Loucy (cell line): ENCODE measurements around the gene GLOD4.

ENCODE experiments used
- H2AFZ ChIP-seq: fragments of 200-600 bp; sonication (generic); 2 replicates; pipeline ENCODE4 v1.6.0; 2016; ENCODE audit warnings: antibody characterized with exemption, mild to moderate bottlenecking, low read length, moderate library complexity
- H3F3A ChIP-seq: fragments of 200-600 bp; 2 replicates; pipeline ENCODE4 v1.6.0; 2016; ENCODE audit warnings: antibody characterized with exemption, low read depth, mild to moderate bottlenecking
- H3K27me3 ChIP-seq: fragments of 200-600 bp; sonication (generic); 2 replicates; pipeline ENCODE4 v1.6.1; 2014; ENCODE audit warnings: low read length, mild to moderate bottlenecking; ENCODE audit not compliant: insufficient read depth, poor library complexity, severe bottlenecking
- H3K36me3 ChIP-seq: fragments of 200-600 bp; sonication (generic); 2 replicates; pipeline ENCODE4 v1.6.1; 2016; ENCODE audit warnings: low read length; ENCODE audit not compliant: insufficient read depth
- H3K4me1 ChIP-seq: fragments of 200-600 bp; sonication (generic); 2 replicates; pipeline ENCODE4 v1.5.1; 2014; ENCODE audit warnings: low read length, mild to moderate bottlenecking; ENCODE audit not compliant: insufficient read depth, poor library complexity, severe bottlenecking
- H3K4me2 ChIP-seq: fragments of 200-600 bp; sonication (generic); 2 replicates; pipeline ENCODE4 v1.6.0; 2014; ENCODE audit warnings: antibody characterized with exemption, low read length, low read depth, mild to moderate bottlenecking; ENCODE audit not compliant: poor library complexity, severe bottlenecking
- H3K4me3 ChIP-seq: fragments of 200-600 bp; sonication (generic); 2 replicates; pipeline ENCODE4 v1.5.1; 2014; ENCODE audit warnings: low read length, mild to moderate bottlenecking, mixed read lengths; ENCODE audit not compliant: poor library complexity, severe bottlenecking
- H3K79me2 ChIP-seq: fragments of 200-600 bp; sonication (generic); 2 replicates; pipeline ENCODE4 v1.6.1; 2014; ENCODE audit warnings: low read length; ENCODE audit not compliant: insufficient read depth
- H3K9ac ChIP-seq: fragments of 200-600 bp; sonication (generic); 2 replicates; pipeline ENCODE4 v1.6.0; 2014; ENCODE audit warnings: mild to moderate bottlenecking, low read depth, low read length, moderate library complexity; ENCODE audit not compliant: poor library complexity, severe bottlenecking
- H3K9me2 ChIP-seq: fragments of 200-600 bp; sonication (generic); replicated peaks from 2 replicates; pipeline ENCODE4 v1.6.1; 2016; ENCODE audit warnings: low read depth, low read length, mixed read lengths
- H3K9me3 ChIP-seq: fragments of 200-600 bp; sonication (generic); 2 replicates; pipeline ENCODE4 v1.6.1; 2014; ENCODE audit warnings: mild to moderate bottlenecking, antibody characterized with exemption, low read length, low read depth; ENCODE audit not compliant: insufficient read depth
- H4K20me1 ChIP-seq: fragments of 200-600 bp; sonication (generic); 2 replicates; pipeline ENCODE4 v1.6.0; 2014; ENCODE audit warnings: antibody characterized with exemption, low read length, mild to moderate bottlenecking; ENCODE audit not compliant: insufficient read depth, poor library complexity, severe bottlenecking
- CTCF ChIP-seq: fragments of 200-600 bp; sonication (generic); conservative IDR thresholded peaks from 2 replicates; pipeline ENCODE4 v1.5.1; 2014; ENCODE audit warnings: mild to moderate bottlenecking, antibody characterized with exemption, low read length
- EZH2phosphoT487 ChIP-seq: fragments of 200-600 bp; IDR thresholded peaks from 2 replicates; pipeline ENCODE4 v1.6.1; 2018; ENCODE audit warnings: antibody characterized with exemption, mild to moderate bottlenecking, moderate library complexity, borderline replicate concordance

GLOD4 gene

GRCh38 chr17:744937-745336 is 37.1 kb downstream of the GLOD4 start:
- H3K9ac ChIP-seq, result no peak overlapping the region
- H2AFZ ChIP-seq, result no peak overlapping the region
- H3K4me2 ChIP-seq, result no peak overlapping the region
- H3K9me3 ChIP-seq, result no peaks in the 10 kb centered on the region
- no peak overlapping the region for H3K4me3 ChIP-seq
- H4K20me1 ChIP-seq, result peaks cover 6% of the 10 kb centered on the region
- TF ChIP-seq CTCF (no peak), EZH2phosphoT487 (no peak)
- no peaks in the 10 kb centered on the region for H3K9me2 ChIP-seq
- H3K27me3 ChIP-seq, result no peaks in the 10 kb centered on the region
- H3K36me3 ChIP-seq, result peaks cover 57% of the 10 kb centered on the region; the same call in 1 of the 2 replicates
- H3F3A ChIP-seq, result no peaks in the 10 kb centered on the region
- peaks cover 6% of the 10 kb centered on the region for H3K4me1 ChIP-seq
- H3K79me2 ChIP-seq, result peaks cover 20% of the 10 kb centered on the region

- Histone ChIP-seq H4K20me1 (peaks cover 6% of the 10 kb centered on the region), H3K27me3 (no peaks in the 10 kb centered on the region), H2AFZ (no peak overlapping the region), H3K9me2 (no peaks in the 10 kb centered on the region), H3K79me2 (peaks cover 12% of the 10 kb centered on the region; the same call in 1 of the 2 replicates), H3K9ac (no peak overlapping the region), H3F3A (no peaks in the 10 kb centered on the region), H3K4me2 (no peak overlapping the region), H3K4me1 (no peaks in the 10 kb centered on the region), H3K9me3 (no peaks in the 10 kb centered on the region), H3K36me3 (peaks cover 61% of the 10 kb centered on the region; the same call in 1 of the 2 replicates), H3K4me3 (no peak overlapping the region)
- TF ChIP-seq CTCF, result no peak
- no peak for TF ChIP-seq EZH2phosphoT487
Observed at GRCh38 chr17:743139-743538, 38.9 kb downstream of the GLOD4 start.

GRCh38 chr17:742147-742793 is 39.8 kb downstream of the GLOD4 start:
- Histone ChIP-seq H3K4me1 (peaks cover 1% of the 10 kb centered on the region), H2AFZ (no peak overlapping the region), H3K4me3 (no peak overlapping the region), H3K9me2 (no peaks in the 10 kb centered on the region), H3K36me3 (peaks cover 52% of the 10 kb centered on the region; the same call in 1 of the 2 replicates), H3K27me3 (no peaks in the 10 kb centered on the region), H3K9me3 (no peaks in the 10 kb centered on the region), H4K20me1 (peaks cover 4% of the 10 kb centered on the region), H3F3A (no peaks in the 10 kb centered on the region), H3K9ac (no peak overlapping the region), H3K4me2 (no peak overlapping the region), H3K79me2 (peaks cover 11% of the 10 kb centered on the region; the same call in 1 of the 2 replicates)
- TF ChIP-seq EZH2phosphoT487 (no peak), CTCF (no peak)
